OCI-LY7 (cell line): Measurements from ENCODE around the gene GPR35. TPM values are rescaled to one million over a fixed set of nuclear protein-coding genes. Genes with fewer than 3 reads are reported as not detected.

ENCODE experiments used
- BruUV-seq: library from RNA; stranded (reverse); fragments of 400-500 nt; replicated peaks from 2 replicates; lab custom pipeline; 2021; lab: Mats Ljungman, UMichigan
- CTCF ChIA-PET: fragments of 300-600 bp; sonication (Branson Sonifier 250); formaldehyde crosslinking; loops from one replicate; lab custom pipeline; 2022; ENCODE audit warnings: antibody characterized with exemption; ENCODE audit not compliant: unreplicated experiment; lab: Charles Lee
- POLR2A ChIA-PET: fragments of 300-600 bp; sonication (Branson Sonifier 250); formaldehyde crosslinking; loops from one replicate; lab custom pipeline; 2022; ENCODE audit warnings: antibody characterized with exemption; lab: Charles Lee
- DNase-seq: peaks from one replicate; pipeline ENCODE4 v3.0.0-alpha.2; 2015; ENCODE audit warnings: low spot score
- H2AFZ ChIP-seq: fragments of 200-600 bp; sonication (generic), shearing (Covaris generic); 2 replicates; pipeline ENCODE4 v1.6.1; 2014; ENCODE audit warnings: mild to moderate bottlenecking, antibody characterized with exemption, low read length, moderate library complexity
- H3K27ac ChIP-seq: fragments of 200-600 bp; sonication (generic); 2 replicates; pipeline ENCODE4 v1.5.1; 2014; ENCODE audit warnings: mixed run types, low read depth, mild to moderate bottlenecking, moderate library complexity, low read length, inconsistent platforms; ENCODE audit not compliant: poor library complexity, severe bottlenecking
- H3K36me3 ChIP-seq: fragments of 200-600 bp; sonication (generic); 2 replicates; pipeline ENCODE4 v1.6.1; 2014; ENCODE audit warnings: mild to moderate bottlenecking, antibody characterized with exemption, low read length, moderate library complexity, mixed read lengths; ENCODE audit not compliant: insufficient read depth
- H3K4me1 ChIP-seq: fragments of 200-600 bp; sonication (generic); 2 replicates; pipeline ENCODE4 v1.5.1; 2014; ENCODE audit warnings: mild to moderate bottlenecking, low read length; ENCODE audit not compliant: insufficient read depth, poor library complexity, severe bottlenecking
- H3K4me2 ChIP-seq: fragments of 200-600 bp; sonication (generic); 2 replicates; pipeline ENCODE4 v1.6.1; 2014; ENCODE audit warnings: mild to moderate bottlenecking, low read length
- H3K4me3 ChIP-seq: fragments of 200-600 bp; sonication (generic); 2 replicates; pipeline ENCODE4 v1.5.1; 2014; ENCODE audit warnings: mild to moderate bottlenecking, low read depth, low read length; ENCODE audit not compliant: poor library complexity, severe bottlenecking
- H3K79me2 ChIP-seq: fragments of 200-600 bp; sonication (generic); 2 replicates; pipeline ENCODE4 v1.6.1; 2016; ENCODE audit warnings: low read depth, mild to moderate bottlenecking, low read length, moderate library complexity, mixed read lengths; ENCODE audit not compliant: insufficient read depth
- H3K9me2 ChIP-seq: fragments of 200-600 bp; sonication (generic); 2 replicates; pipeline ENCODE4 v1.6.1; 2016; ENCODE audit warnings: mild to moderate bottlenecking, low read length, mixed read lengths; ENCODE audit not compliant: insufficient read depth
- H3K9me3 ChIP-seq: fragments of 200-600 bp; sonication (generic); 2 replicates; pipeline ENCODE4 v1.6.1; 2014; ENCODE audit warnings: mild to moderate bottlenecking, mixed run types, low read length, mixed read lengths
- H4K20me1 ChIP-seq: fragments of 200-600 bp; sonication (generic); 2 replicates; pipeline ENCODE4 v1.6.1; 2014; ENCODE audit warnings: mild to moderate bottlenecking, antibody characterized with exemption, low read length, moderate library complexity, mixed read lengths; ENCODE audit not compliant: insufficient read depth
- CTCF ChIP-seq: fragments of 200-600 bp; sonication (generic); conservative IDR thresholded peaks from 2 replicates; pipeline ENCODE4 v1.5.1; 2014; ENCODE audit warnings: mild to moderate bottlenecking, antibody characterized with exemption, low read length, moderate library complexity, mixed read lengths
- EZH2phosphoT487 ChIP-seq: fragments of 200-600 bp; sonication (generic); IDR thresholded peaks from 2 replicates; pipeline ENCODE4 v1.6.1; 2018; ENCODE audit warnings: low read depth, borderline replicate concordance, mild to moderate bottlenecking, mixed run types, antibody characterized with exemption, low read length, moderate library complexity, mixed read lengths
- intact Hi-C: fragments of 100-400 bp; cut with micrococcal nuclease; formaldehyde crosslinking; loops from one replicate; pipeline ENCODE4 v1.10.0; 2022; ENCODE audit not compliant: unreplicated experiment
- total RNA-seq, 2 experiments: library from RNA; depleted of rRNA in 1 of 2; stranded (reverse); fragments of >200 nt in 1 of 2; shearing (Covaris generic) in 1 of 2; gene quantifications; 2 replicates each; pipeline ENCODE4 v1.2.3, GENCODE V29; 2014 to 2022

GPR35 gene
- total RNA-seq, 2 experiments from 2014 or later = 0.88 to 2.4 TPM

GRCh38 chr2:240597054-240597418 lies 28.2 kb upstream of the GPR35 start:
- Histone ChIP-seq H3K4me1 (no peaks in the 10 kb centered on the region), H3K4me3 (no peak overlapping the region), H3K9me2 (no peaks in the 10 kb centered on the region), H3K79me2 (no peaks in the 10 kb centered on the region), H3K27ac (no peak overlapping the region), H3K9me3 (no peaks in the 10 kb centered on the region), H2AFZ (no peak overlapping the region), H3K4me2 (no peak overlapping the region), H3K36me3 (peaks cover 21% of the 10 kb centered on the region; the same call in 1 of the 2 replicates), H4K20me1 (no peaks in the 10 kb centered on the region; the same call in 1 of the 2 replicates)
- BruUV-seq = no TSS peak
- intact Hi-C loops = no loop called here
- no peak for DNase-seq
- POLR2A ChIA-PET = no interaction called here
- no peak for TF ChIP-seq EZH2phosphoT487
- CTCF ChIA-PET = no interaction called here

- Histone ChIP-seq H3K4me1 (no peaks in the 10 kb centered on the region), H3K79me2 (no peaks in the 10 kb centered on the region), H3K9me3 (no peaks in the 10 kb centered on the region), H3K36me3 (peaks cover 16% of the 10 kb centered on the region; the same call in 1 of the 2 replicates), H2AFZ (no peak overlapping the region), H3K4me3 (no peak overlapping the region), H3K9me2 (no peaks in the 10 kb centered on the region), H3K27ac (no peak overlapping the region), H4K20me1 (no peaks in the 10 kb centered on the region; the same call in 1 of the 2 replicates), H3K4me2 (no peak overlapping the region)
- TF ChIP-seq EZH2phosphoT487 (no peak), CTCF (no peak)
- ChIA-PET CTCF (no interaction called here), POLR2A (no interaction called here)
- no TSS peak for BruUV-seq
- intact Hi-C loops = no loop called here
- no peak for DNase-seq
Measured at GRCh38 chr2:240597419-240598181, 27.7 kb upstream of the GPR35 start.

GRCh38 chr2:240598311-240598911 lies 26.9 kb upstream of the GPR35 start:
- no peaks in the 10 kb centered on the region for H3K4me1 ChIP-seq
- no TSS peak for BruUV-seq
- CTCF ChIA-PET = no interaction called here
- no peaks in the 10 kb centered on the region for H3K9me2 ChIP-seq
- intact Hi-C loops = no loop called here
- H2AFZ ChIP-seq = no peak overlapping the region
- no peak overlapping the region for H3K4me2 ChIP-seq
- no peaks in the 10 kb centered on the region for H3K9me3 ChIP-seq
- H3K27ac ChIP-seq = no peak overlapping the region
- H3K79me2 ChIP-seq = no peaks in the 10 kb centered on the region
- H3K36me3 ChIP-seq = peaks cover 14% of the 10 kb centered on the region; the same call in 1 of the 2 replicates
- no peaks in the 10 kb centered on the region; the same call in 1 of the 2 replicates for H4K20me1 ChIP-seq
- TF ChIP-seq EZH2phosphoT487 (no peak), CTCF (no peak)
- DNase-seq = no peak
- POLR2A ChIA-PET = no interaction called here
- no peak overlapping the region for H3K4me3 ChIP-seq
